Mammary epithelial cell (primary cell): Measurements from ENCODE around the gene KRT6C.

Source experiments
- EZH2 ChIP-seq: IDR thresholded peaks from 2 replicates; pipeline ENCODE4 v1.6.1; 2012; ENCODE audit warnings: low read length, inconsistent platforms, borderline replicate concordance
- TF ChIP-seq, protein P1 (sequence below), 2 donors: IDR thresholded peaks in 1 of 2; conservative IDR thresholded peaks in 1 of 2; 2 replicates each; pipeline ENCODE4 v1.5.1; 2011 to 2012; ENCODE audit warnings: inconsistent platforms in 2 of 2, low read length in 2 of 2, mild to moderate bottlenecking in 2 of 2, control low read depth in 1 of 2, low read depth in 1 of 2; ENCODE audit not compliant: insufficient read depth in 1 of 2; ENCODE audit errors: extremely low read depth in 1 of 2

DNA sequence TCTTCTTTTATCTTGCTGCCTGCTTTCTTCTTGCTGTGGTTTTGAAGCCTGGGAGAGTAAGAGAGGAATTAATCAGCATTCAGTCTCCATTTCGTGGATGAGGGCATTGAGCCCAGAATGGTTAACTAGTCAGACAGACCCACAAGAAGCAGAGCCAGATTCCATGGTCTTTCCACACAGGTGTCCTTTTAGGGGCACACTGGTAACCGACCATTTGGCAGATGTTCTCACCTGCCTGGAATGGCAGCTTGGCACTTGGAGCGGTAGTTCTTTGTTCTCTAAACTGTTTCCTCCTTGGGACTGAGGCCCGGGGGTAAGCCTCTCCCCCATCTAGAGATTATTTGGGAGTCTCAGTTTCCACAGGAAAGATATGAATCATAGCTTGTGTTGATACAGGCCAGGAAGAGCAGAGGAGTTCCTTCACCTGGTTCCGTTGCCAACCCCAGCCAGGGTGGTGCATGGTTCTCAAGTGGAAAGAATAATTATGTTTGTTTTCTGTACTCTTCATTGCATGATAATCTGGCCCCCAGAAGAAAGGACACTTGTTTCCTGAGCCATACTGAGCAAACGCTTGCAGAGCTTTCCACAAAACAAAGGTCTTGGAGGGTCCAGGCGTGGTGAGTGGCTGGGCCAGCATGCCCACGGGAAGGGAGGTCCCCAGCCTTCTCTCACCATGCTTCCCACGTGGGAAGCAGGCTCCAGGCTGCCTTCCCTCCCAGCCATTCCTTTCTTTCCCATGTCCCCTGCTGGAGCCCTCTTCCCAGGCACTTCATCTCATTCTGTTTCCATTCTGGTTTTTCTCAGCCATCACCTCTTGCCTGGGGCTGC is 37.4 kb downstream of the KRT6C start:
- TF ChIP-seq, protein P1, sequence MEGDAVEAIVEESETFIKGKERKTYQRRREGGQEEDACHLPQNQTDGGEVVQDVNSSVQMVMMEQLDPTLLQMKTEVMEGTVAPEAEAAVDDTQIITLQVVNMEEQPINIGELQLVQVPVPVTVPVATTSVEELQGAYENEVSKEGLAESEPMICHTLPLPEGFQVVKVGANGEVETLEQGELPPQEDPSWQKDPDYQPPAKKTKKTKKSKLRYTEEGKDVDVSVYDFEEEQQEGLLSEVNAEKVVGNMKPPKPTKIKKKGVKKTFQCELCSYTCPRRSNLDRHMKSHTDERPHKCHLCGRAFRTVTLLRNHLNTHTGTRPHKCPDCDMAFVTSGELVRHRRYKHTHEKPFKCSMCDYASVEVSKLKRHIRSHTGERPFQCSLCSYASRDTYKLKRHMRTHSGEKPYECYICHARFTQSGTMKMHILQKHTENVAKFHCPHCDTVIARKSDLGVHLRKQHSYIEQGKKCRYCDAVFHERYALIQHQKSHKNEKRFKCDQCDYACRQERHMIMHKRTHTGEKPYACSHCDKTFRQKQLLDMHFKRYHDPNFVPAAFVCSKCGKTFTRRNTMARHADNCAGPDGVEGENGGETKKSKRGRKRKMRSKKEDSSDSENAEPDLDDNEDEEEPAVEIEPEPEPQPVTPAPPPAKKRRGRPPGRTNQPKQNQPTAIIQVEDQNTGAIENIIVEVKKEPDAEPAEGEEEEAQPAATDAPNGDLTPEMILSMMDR (conservative IDR thresholded peaks at IDR 0.05 in 1 of 2, IDR thresholded peaks at IDR 0.05 in 1 of 2; ENCODE audit: extremely low read depth in 1 of 2, insufficient read depth in 1 of 2, low read depth in 1 of 2, low read length in 2 of 2): no peak
- no peak for TF ChIP-seq EZH2
